ENCODE data around the gene ZSCAN18.
A peak's percentile ranks its signal among the peaks of the same experiment; 100 is the strongest.
"Not testable (repeated sequence)": the region's sequence is repeated elsewhere in the genome, so short reads cannot be mapped to it uniquely, and the experiment has no call there.

Gene ZSCAN18

GRCh38 chr19:58097781-58098681, at the start of gene ZSCAN18:
Gene ZSCAN18 (minus strand): TSS chr19:58098231. CDS start chr19:58090267, 7,964 bp downstream.
- peak; percentile 97 for DNase-seq (ENCODE audit: low spot score)

GRCh38 chr19:58147475-58147874, 49.4 kb upstream of the ZSCAN18 start:
- DNase-seq (ENCODE audit: low spot score) = not testable (repeated sequence)

DNA sequence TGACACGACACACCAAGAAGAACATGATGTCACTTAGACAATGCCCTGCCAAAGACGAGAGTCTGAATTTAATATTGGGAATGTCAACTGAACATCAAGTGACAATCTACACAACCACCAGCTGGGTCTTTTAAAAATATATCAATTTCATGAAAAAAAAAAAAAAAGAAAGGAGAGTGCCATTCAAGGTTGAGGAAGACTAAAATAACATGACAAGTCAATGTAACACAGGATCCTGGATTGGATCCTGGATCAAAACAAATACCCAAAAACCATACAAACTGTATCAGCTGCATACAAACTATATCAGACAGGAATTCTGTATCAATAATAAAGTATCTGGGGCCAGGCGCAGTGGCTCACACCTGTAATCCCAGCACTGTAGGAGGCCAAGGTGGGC, 47.8 kb upstream of the ZSCAN18 start:
- DNase-seq (ENCODE audit: low spot score) = no peak

- no peak for DNase-seq (ENCODE audit: low spot score)
These were observed 36.2 kb upstream of the ZSCAN18 start for GRCh38 chr19:58134244-58134643.

DNA sequence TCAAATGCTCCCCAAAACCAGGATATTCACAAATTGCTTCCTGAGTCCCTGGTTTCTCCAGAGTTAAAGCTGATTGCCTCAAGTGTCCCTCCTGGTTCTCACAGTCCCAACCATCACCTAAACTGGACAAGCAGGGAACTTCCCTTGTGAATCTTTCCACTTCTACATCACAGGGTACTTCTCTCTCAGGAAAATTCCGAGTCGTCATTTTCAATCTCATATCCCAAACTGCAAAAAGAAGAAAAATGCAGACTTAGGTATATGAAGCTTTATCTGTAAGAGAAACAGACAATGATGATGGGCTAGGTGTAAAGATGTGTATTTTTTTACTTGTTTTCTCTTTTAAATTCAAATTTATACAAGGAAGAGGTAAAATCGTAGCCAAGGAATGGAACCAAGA, 31.3 kb upstream of the ZSCAN18 start:
- no peak for DNase-seq (ENCODE audit: low spot score)

GRCh38 chr19:58128041-58128685, 30.1 kb upstream of the ZSCAN18 start:
- DNase-seq (ENCODE audit: low spot score) = no peak

- DNase-seq (ENCODE audit: low spot score) = no peak
These were observed 25.3 kb upstream of the ZSCAN18 start for GRCh38 chr19:58123354-58123753.

DNA sequence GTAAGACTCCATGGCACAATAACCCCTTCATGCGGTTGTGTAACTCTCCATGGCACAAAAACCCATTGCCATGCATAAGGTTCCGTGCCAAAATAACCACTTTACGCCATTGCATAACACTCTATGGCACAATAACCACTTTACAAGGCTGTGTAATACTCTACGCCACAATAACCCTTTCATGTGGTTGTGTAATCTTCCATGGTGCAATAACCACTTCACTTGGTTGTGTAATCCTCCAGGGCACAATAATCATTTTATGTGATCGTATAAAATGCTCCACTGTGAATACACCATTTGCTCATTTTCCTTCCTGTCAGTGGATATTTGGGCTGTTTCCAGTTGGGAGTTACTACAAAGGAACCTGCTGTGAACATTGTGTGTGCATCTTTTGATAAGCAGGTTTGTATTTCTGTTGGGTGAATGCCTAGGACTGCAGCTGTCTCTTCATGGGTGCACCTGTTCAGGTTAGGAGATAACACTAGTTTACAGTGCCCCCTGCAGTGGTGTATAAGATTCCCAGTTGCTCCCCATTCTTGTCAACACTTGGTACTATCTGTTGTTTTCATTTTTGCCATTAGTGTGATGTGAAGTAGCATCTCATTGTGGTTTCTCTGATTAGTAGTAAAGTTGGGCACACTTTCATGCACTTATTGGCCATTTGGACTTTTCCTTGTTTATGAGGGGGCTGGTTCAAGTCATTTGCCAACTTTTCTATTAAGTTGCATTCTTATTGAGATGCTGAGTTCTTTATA, 21.1 kb upstream of the ZSCAN18 start:
- no peak for DNase-seq (ENCODE audit: low spot score)

- peak; percentile 80 for DNase-seq (ENCODE audit: low spot score)
These were observed 20.0 kb upstream of the ZSCAN18 start for GRCh38 chr19:58117841-58118575.

- DNase-seq (ENCODE audit: low spot score) = no peak
These were observed 10.5 kb upstream of the ZSCAN18 start for GRCh38 chr19:58108546-58108817.

DNA sequence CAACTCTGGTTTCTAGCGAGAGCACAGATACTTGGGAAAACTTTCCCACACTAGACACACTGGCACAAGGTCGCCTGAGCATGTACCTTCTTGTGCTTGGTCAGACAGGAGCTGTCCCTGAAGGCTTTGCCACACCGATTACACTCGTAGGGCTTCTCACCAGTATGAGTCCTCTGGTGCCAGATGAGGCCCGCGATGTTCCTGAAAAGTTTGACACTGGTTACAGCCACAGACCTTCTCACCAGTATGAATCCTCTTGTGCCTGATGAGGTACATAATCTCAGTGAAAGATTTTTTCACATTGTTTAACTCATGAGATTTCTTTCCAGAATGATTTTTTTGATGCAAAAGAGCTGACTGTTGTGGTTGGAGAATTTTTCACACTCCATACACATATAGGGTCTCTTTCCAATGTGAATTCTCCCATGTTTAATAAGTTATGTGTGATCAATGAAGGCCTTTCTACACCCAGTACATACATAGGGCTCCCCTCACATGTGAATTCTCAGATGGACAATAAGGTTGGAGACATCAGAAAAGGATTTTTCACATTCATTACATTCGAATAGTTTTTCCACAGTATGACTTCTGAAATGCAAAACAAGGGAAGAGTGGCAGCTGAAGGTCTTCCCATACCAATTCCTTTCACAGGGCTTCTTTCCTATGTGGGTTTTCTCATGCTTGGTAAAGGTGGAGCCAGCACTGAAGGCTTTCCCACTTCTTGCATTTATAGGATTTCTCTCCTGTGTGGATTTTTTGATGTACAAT, 9.9 kb upstream of the ZSCAN18 start:
- DNase-seq (ENCODE audit: low spot score) = no peak

GRCh38 chr19:58098682-58098998, 609 bp upstream of the ZSCAN18 start:
- no peak for DNase-seq (ENCODE audit: low spot score)

DNA sequence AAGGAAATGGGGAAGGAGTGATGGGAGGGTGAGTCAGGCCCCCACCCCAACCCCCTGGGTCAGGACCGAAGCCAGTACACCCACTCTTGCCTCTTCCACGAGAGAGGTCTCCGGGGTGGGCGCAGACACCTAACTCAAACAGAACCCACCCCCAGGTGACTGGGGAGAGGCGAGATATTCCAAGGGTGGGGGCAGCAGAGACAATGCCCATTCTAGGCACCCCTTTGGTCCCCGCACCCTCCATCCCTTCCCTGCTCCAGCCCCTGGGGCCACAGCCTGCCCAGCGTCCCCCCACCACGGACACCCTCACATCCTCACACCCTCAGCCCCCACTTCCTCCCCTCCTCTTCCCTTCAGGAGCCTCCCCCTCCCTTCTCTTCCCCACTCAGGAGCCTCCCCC, 682 bp downstream of the ZSCAN18 start:
- DNase-seq (ENCODE audit: low spot score) = no peak

GRCh38 chr19:58096884-58097283, 1.1 kb downstream of the ZSCAN18 start:
- no peak for DNase-seq (ENCODE audit: low spot score)

DNA sequence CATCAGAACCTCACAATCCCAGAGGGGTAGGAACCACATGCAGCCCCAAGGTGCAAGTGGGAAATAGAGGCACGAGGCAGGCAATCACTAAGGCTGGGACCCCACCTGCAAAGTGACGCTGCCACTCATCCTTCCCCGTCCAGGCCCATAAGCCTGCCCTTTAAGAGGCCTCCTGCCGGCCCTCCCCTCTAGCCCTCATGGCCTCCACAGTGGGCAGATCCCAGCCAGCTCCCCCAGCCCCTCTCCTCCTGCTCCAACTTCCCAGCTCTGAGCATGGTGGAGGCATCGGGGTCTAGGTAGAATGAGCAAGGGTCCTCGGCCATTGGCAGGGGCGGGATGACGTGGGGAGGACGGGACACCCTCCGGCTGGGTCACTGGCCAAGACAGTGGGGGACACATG, 2.7 kb downstream of the ZSCAN18 start:
- no peak for DNase-seq (ENCODE audit: low spot score)

- DNase-seq (ENCODE audit: low spot score) = no peak
These were observed 5.0 kb downstream of the ZSCAN18 start for GRCh38 chr19:58093071-58093470.

DNA sequence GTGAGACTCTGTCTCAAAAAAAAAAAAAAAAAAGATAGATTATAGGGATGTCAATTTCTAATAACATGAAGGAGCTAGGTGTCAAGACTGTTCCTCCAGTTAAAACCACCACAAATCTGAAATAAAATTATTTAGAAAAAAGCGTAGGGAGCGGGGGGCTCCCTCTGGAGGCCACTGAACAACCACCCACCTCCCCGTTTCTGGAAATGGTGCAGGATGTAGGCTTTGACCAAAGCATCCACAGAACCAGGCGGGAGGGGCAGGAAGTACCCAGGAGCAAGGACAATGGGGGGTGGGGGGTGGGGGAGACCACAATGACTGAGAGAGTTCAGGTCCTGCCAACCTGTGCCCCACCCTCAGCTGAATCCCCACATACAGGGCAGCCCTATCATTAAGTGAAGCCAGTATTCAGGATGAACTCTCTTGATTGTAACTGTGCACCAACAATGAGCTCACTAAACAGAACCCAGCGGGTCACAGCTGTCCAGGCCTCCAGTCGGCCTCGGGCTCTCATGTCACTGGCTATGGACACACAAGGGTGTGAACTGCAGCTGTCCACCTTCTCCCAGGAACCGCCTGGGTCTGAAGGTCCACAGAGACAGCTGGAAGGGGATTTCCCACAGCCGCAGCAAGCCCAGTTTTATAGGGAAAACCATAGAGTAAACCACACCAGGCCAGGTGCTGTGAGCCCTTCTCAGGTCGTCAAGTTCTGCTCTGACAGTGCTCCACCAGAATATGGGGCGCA, 6.6 kb downstream of the ZSCAN18 start:
- no peak for DNase-seq (ENCODE audit: low spot score)

- DNase-seq (ENCODE audit: low spot score) = peak; percentile 21
These were observed 8.2 kb downstream of the ZSCAN18 start for GRCh38 chr19:58089846-58090245.

GRCh38 chr19:58088521-58089052, 9.4 kb downstream of the ZSCAN18 start:
- no peak for DNase-seq (ENCODE audit: low spot score)
